Stomach (tissue), 9 donors: Measurements from ENCODE around the gene FOXO3. TPM values are rescaled to one million over a fixed set of nuclear protein-coding genes. Genes with fewer than 3 reads are reported as not detected.
A peak's percentile ranks its signal among the peaks of the same experiment; 100 is the strongest.

ENCODE experiments used
- DNase-seq, 2 donors: peaks; one replicate each; pipeline versions ENCODE4 v3.0.0 to v3.0.0-alpha.2; 2013 to 2019
- H3K27ac ChIP-seq, 5 donors: fragments of 200-600 bp in 4 of 5; sonication (generic) in 4 of 5; one replicate each; pipeline ENCODE4 v1.5.1; 2013 to 2019; ENCODE audit warnings: mild to moderate bottlenecking in 1 of 5, moderate library complexity in 1 of 5
- H3K27me3 ChIP-seq, 3 donors: fragments of 200-600 bp; sonication (generic); one replicate each; pipeline ENCODE4 v1.5.1; 2017 to 2019; ENCODE audit warnings: mixed run types in 1 of 3
- H3K36me3 ChIP-seq, 4 donors: fragments of 200-600 bp; sonication (generic); 1 replicate in 3 of 4; 2 replicates in 1 of 4; pipeline ENCODE4 v1.5.1; 2016 to 2019
- H3K4me1 ChIP-seq, 4 donors: fragments of 200-600 bp; sonication (generic); one replicate each; pipeline ENCODE4 v1.5.1; 2016 to 2019
- H3K4me3 ChIP-seq, 4 donors: fragments of 200-600 bp; sonication (generic) in 3 of 4; one replicate each; pipeline ENCODE4 v1.5.1; 2016 to 2019; ENCODE audit warnings: mild to moderate bottlenecking in 1 of 4
- H3K9me3 ChIP-seq, 4 donors: fragments of 200-600 bp; sonication (generic); one replicate each; pipeline ENCODE4 v1.5.1; 2016 to 2019
- CTCF ChIP-seq, 7 experiments: fragments of 450-650 bp in 4 of 7; fragments of 200-600 bp in 3 of 7; sonication (generic) in 3 of 7; IDR thresholded peaks; one replicate each; pipeline ENCODE4 v1.5.1; 2016 to 2019; ENCODE audit warnings: antibody characterized with exemption in 7 of 7, control low read depth in 2 of 7, mild to moderate bottlenecking in 1 of 7
- EP300 ChIP-seq: sonication (generic); formaldehyde crosslinking; IDR thresholded peaks from one replicate; pipeline ENCODE4 v1.6.1; 2017; ENCODE audit warnings: antibody characterized with exemption
- POLR2A ChIP-seq, 4 donors: fragments of 450-650 bp; IDR thresholded peaks; one replicate each; pipeline ENCODE4 v1.6.1; 2016; ENCODE audit warnings: antibody characterized with exemption in 4 of 4, control low read depth in 2 of 4, mild to moderate bottlenecking in 1 of 4, moderate library complexity in 1 of 4
- POLR2AphosphoS5 ChIP-seq, 3 donors: sonication (generic); formaldehyde crosslinking; IDR thresholded peaks; one replicate each; pipeline ENCODE4 v1.6.1; 2016; ENCODE audit warnings: antibody characterized with exemption in 3 of 3
- WGBS, 5 donors: extraction: QIAGEN DNeasy Blood & Tissue Kit in 3 of 5; methylation state at CpG; one replicate each; pipeline versions ENCODE4 v1.1.5 to v1.1.7; 2013 to 2018; 5-methylcytosine and 5-hydroxymethylcytosine counted together
- intact Hi-C: fragments of 100-400 bp; cut with DNase I; formaldehyde crosslinking; loops from one replicate; pipeline ENCODE4 v1.15.1; 2023; ENCODE audit warnings: low total_unique reads
- polyA plus RNA-seq, 3 donors: library from polyadenylated mRNA; stranded (reverse); fragments of 200-250 nt; gene quantifications; one replicate each; pipeline ENCODE4 v1.2.3, GENCODE V29; 2013
- total RNA-seq, 5 donors: library from RNA; depleted of rRNA; stranded (reverse); fragments of >200 nt; gene quantifications; one replicate each; pipeline versions ENCODE4 v1.1.0 to v1.2.3, GENCODE V29; 2014 to 2016
- donor health status: healthy with polysubstance abuse.
- donor health status: Bipolar disorder and iron deficiency.
- donor health status: healthy.

The FOXO3 gene
- total and polyA plus RNA-seq, 8 donors, result 13.0 to 89.8 (median 42.1) TPM

GRCh38 chr6:108597572-108598304 lies 37.0 kb downstream of the FOXO3 start:
- Histone ChIP-seq H3K36me3 (no peaks in the 10 kb centered on the region), H3K4me3 (no peak overlapping the region), H3K27ac (peak overlapping the region in 4 of 5 donors; percentile 58 to 89 (median 72)), H3K27me3 (no peaks in the 10 kb centered on the region), H3K9me3 (no peaks in the 10 kb centered on the region), H3K4me1 (peaks cover 61 to 84% (median 74%) of the 10 kb centered on the region in 4 donors)
- TF ChIP-seq POLR2AphosphoS5 (IDR thresholded peaks at IDR 0.05) (peak in 2 of 3 donors; percentile 24 to 69), CTCF (IDR thresholded peaks at IDR 0.05) (no peak)
- intact Hi-C loops, result no loop called here
- no peak for DNase-seq
- WGBS, 5 donors, result 64 to 83% (median 82%) methylated on average over 5 of the region's 5 CpGs

GRCh38 chr6:108598305-108598863 lies 37.7 kb downstream of the FOXO3 start:
- DNase-seq, result peak in 1 of 2 donors; percentile 45
- intact Hi-C loops, result no loop called here
- Histone ChIP-seq H3K27me3 (no peaks in the 10 kb centered on the region), H3K4me3 (no peak overlapping the region), H3K9me3 (no peaks in the 10 kb centered on the region), H3K36me3 (no peaks in the 10 kb centered on the region), H3K27ac (peak overlapping the region; percentile 58 to 89 (median 71)), H3K4me1 (peaks cover 55 to 78% (median 68%) of the 10 kb centered on the region in 4 donors)
- TF ChIP-seq POLR2AphosphoS5 (IDR thresholded peaks at IDR 0.05) (peak in 1 of 3 donors; percentile 67), POLR2A (IDR thresholded peaks at IDR 0.05) (no peak)
- 63 to 76% (median 66%) methylated on average over 2 of the region's 2 CpGs for whole genome bisulfite sequencing, 5 donors

GRCh38 chr6:108604156-108604555 lies 43.4 kb downstream of the FOXO3 start:
- H3K27ac ChIP-seq, result peak overlapping the region in 1 of 5 donors; percentile 2
- TF ChIP-seq EP300, result no peak
- TF ChIP-seq POLR2AphosphoS5 (IDR thresholded peaks at IDR 0.05), result no peak
- TF ChIP-seq POLR2A (IDR thresholded peaks at IDR 0.05), result no peak
- TF ChIP-seq CTCF (IDR thresholded peaks at IDR 0.05), result no peak
- no peak overlapping the region for H3K4me3 ChIP-seq
- DNase-seq, result no peak
- peaks cover 35 to 76% (median 53%) of the 10 kb centered on the region in 4 donors for H3K4me1 ChIP-seq
- WGBS, 5 donors, result 90 to 97% (median 93%) methylated on average over 5 of the region's 5 CpGs
- intact Hi-C loops, result no loop called here
- no peaks in the 10 kb centered on the region for H3K36me3 ChIP-seq
- H3K27me3 ChIP-seq, result no peaks in the 10 kb centered on the region
- no peaks in the 10 kb centered on the region for H3K9me3 ChIP-seq

- peaks cover 40 to 88% (median 59%) of the 10 kb centered on the region in 4 donors for H3K4me1 ChIP-seq
- H3K4me3 ChIP-seq, result no peak overlapping the region
- H3K27ac ChIP-seq, result peak overlapping the region in 2 of 5 donors; percentile 35 to 56
- intact Hi-C loops, result no loop called here
- no peaks in the 10 kb centered on the region for H3K9me3 ChIP-seq
- DNase-seq, result no peak
- H3K27me3 ChIP-seq, result no peaks in the 10 kb centered on the region
- WGBS, 5 donors, result 21 to 49% (median 39%) methylated on average over 3 of the region's 3 CpGs
- no peaks in the 10 kb centered on the region for H3K36me3 ChIP-seq
- TF ChIP-seq EP300 (no peak), POLR2A (IDR thresholded peaks at IDR 0.05) (no peak), POLR2AphosphoS5 (IDR thresholded peaks at IDR 0.05) (no peak), CTCF (IDR thresholded peaks at IDR 0.05) (no peak)
Observed at GRCh38 chr6:108606250-108606690, 45.6 kb downstream of the FOXO3 start.
